GM18861 (cell line): ENCODE results near the gene PPP3CA.
A peak's percentile ranks its signal among the peaks of the same experiment; 100 is the strongest.
"Not testable (repeated sequence)": the region's sequence is repeated elsewhere in the genome, so short reads cannot be mapped to it uniquely, and the experiment has no call there.

Experiments
- ATAC-seq: cut with Tn5 transposase; IDR thresholded peaks from one replicate; pipeline ENCODE4 v1.9.1; 2021; ENCODE audit not compliant: unreplicated experiment

PPP3CA gene

GRCh38 chr4:101020956-101021355 is 326.4 kb downstream of the PPP3CA start:
- peak; percentile 60 for ATAC-seq

GRCh38 chr4:101019941-101020401 is 327.4 kb downstream of the PPP3CA start:
- ATAC-seq, result peak; percentile 66

DNA sequence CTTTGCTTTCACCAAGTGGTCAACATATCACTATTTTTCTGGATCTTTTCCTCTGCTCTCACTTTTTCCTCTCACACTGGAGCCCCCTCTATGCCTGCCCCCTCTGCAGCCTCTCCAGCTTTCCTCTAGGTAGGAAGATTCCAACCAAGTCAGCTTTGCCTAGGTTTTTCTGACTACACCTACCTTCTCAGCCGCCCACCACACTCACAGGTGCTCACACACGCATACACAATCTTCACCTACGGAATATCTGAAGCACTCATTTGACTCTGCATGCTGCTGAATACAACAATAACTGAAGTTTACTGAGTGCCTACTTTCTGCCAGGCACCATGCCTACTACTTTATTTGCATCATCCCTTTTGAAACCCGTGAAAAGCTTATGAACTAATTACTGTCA is 328.0 kb downstream of the PPP3CA start:
- no peak for ATAC-seq

GRCh38 chr4:101018836-101019235 is 328.5 kb downstream of the PPP3CA start:
- peak; percentile 43 for ATAC-seq

DNA sequence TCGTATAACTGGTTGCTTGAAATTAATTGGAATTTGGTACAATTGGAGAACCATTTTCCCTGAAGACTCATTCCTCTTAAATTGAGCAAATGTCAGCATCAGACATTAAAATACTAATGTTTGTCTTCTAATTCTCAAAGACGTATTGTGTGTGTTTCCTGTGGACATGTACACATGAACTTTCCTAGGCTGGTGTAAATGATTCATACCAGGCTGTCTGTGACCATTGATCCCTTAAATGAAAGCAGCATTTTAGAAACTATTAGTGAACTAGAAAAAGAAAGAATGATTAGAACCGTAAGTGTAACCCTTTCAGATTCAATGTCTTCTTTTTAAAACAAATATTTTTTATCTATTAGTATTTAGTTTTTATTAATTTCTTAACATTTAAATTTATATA is 332.9 kb downstream of the PPP3CA start:
- peak; percentile 44 for ATAC-seq

DNA sequence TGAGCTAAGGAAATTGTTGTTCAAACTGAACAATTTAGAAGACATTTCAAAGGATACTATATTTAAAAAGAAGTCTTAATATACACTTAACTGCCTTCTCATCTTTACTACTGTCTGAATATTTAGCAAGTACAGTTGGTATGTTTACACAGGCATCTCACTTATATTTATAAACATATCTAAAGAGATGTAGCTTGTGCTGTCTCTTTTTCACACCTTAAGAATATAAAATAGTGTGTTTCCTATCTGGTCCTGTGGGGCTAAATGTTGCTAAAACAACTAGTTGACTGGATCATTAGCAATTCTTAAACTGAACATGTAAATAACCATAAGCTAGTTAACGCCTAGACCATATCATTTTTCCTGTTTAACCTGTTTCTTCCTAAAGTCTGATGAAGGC is 336.3 kb downstream of the PPP3CA start:
- ATAC-seq, result no peak

DNA sequence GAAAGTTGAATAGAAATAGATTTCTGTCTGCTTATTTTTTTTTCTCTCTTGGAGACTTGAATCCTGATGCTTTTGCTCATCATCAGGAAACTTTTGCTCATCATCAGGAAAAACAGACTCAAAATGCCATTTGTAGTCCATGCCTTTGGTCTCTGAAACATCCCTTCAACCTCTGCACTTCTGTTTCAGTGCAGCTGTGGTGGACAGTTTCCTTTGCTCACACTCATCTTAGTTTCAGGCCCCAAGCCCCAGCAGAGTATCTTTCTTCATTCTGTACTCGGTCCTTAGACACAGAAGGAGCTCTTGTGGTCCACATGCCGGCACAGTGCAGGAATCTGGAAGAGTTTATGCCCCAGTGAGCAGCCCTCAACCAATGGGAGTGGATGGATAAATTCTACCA is 337.9 kb downstream of the PPP3CA start:
- ATAC-seq, result peak; percentile 41

DNA sequence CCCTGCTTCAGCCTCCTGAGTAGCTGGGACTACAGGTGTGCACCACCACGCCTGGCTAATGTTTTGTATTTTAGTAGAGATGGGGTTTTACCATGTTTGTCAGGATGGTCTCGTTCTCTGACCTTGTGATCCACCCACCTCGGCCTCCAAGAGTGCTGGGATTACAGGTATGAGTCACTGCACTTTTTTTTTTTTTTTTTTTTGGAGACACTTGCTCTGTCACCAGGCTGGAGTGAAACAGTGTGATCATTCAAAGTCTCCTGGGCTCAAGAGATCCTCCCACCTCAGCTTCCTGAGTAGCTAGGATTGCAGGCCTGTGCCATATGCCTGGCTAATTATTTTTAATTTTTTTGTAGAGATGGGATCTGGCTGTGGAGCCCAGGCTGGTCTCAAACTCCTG is 338.8 kb downstream of the PPP3CA start:
- ATAC-seq, result no peak

DNA sequence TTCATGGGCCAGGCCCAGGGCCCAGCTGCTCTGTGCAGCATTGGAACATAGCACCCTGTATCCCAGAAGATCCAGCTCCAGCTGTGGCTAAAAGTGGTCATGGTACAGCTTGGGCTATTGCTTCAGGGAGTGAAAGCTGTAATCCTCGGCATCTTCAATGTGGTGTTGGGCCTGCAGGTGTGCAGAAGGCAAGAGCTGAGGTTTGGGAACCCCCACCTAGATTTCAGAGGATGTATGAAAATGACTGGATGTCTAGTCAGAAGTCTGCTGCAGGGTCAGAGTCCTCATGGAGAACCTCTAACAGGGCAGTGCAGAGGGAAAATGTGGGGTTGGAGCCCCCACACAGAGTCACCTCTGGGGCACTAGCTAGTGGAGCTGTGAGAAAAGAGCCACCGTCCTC is 341.7 kb downstream of the PPP3CA start:
- no peak for ATAC-seq

- no peak for ATAC-seq
Measured at GRCh38 chr4:101000496-101000895, 346.8 kb downstream of the PPP3CA start.

DNA sequence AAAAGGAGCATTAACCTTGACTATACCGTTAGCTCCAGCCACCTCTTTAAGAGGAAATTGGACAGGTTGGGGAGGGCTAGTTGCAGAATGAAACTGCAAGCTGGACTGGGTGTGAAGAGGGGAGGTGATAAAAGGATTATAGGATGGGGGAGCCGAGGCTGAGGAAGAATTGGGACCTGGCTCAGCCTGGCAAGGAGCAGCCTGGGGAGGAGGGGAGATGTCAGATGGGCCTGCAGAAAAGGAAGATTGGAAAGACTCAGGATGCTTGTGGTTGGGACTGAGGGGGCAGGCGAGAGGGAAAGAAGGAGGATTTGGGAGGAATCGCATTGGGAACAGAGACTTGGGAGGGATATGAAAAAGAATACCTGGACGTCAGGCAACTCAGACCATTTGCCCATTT is 351.7 kb downstream of the PPP3CA start:
- no peak for ATAC-seq

DNA sequence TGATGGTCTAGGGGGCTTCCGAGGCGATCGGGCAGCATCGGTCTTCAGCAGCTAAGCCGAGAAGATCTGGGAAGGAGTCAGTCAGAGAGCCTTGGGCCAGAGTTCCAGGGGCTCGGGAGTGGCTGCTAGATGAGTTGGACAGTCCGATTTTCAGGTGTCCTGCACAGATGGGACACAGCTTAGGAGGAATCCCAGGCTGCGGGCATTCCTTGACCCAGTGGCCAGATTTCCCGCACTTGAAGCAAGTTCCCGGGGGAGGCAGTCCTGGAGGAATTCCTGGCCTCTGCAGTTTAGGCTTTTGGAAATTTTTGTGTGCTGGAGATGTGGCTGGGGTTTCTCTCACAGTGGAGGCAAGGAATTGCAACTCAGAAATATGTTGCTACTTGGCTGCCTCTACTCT is 352.3 kb downstream of the PPP3CA start:
- ATAC-seq, result not testable (repeated sequence)

- ATAC-seq, result not testable (repeated sequence)
Measured at GRCh38 chr4:100991332-100992069, 355.8 kb downstream of the PPP3CA start.

GRCh38 chr4:100989401-100989800 is 357.9 kb downstream of the PPP3CA start:
- no peak for ATAC-seq

- ATAC-seq, result no peak
Measured at GRCh38 chr4:100988876-100989275, 358.4 kb downstream of the PPP3CA start.

GRCh38 chr4:100986360-100986868 is 360.9 kb downstream of the PPP3CA start:
- ATAC-seq, result no peak

GRCh38 chr4:100985576-100985975 is 361.8 kb downstream of the PPP3CA start:
- no peak for ATAC-seq

DNA sequence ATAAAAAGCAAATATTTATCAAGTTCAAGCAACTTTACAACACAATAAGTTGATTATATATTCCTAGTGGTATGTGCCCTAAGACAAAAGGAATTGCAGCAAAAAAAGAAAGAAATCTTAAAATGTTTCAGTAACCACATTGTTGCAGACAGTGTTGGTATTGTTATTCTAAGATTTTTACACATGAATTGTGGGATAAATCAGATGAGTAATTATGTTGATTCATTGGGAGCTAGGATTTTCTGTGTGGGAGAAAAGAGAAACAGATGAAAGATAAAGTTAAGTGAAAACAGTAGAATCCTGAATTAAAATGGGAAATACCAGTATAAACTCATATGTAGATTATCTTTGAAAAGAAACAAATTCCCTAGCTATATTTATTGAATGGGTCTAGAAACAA is 362.4 kb downstream of the PPP3CA start:
- ATAC-seq, result no peak

DNA sequence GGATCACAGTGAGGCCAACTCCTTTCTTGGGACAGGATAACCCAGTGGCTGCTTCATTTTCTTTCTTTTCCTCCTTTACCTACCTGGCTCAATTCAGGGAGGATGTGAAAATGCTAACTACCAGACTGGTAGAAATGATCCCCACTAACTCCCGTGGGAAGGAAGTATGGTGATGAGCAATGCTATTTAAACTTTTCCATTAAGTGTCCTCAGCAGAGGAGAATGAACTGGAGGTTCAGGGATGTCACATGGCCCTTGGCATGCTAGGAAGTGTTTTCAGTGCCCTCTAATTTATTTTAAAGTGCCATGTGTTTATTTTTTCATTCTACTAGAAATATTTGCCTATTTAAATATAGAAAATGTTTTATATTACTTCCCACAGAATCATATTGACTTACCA is 363.9 kb downstream of the PPP3CA start:
- ATAC-seq, result no peak

DNA sequence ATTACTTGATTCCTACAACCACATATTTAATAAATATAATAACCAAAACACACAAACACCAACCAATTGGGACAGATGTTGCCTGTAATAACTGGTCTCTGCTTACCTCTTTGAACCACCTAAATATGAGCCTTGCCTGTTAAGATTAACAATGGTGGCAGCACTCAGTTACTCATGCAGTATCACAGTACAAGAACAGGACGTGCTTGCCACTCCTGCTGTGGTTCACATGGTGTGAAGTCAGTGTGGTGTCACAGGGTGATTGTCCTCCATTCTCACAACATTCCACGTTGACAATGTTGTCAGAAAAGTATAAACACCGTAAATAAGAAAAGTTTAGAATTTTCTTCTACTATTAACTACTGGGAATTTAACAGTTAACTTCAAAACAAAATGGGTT is 365.0 kb downstream of the PPP3CA start:
- ATAC-seq, result no peak

- no peak for ATAC-seq
Measured at GRCh38 chr4:100981447-100982204, 365.7 kb downstream of the PPP3CA start.

GRCh38 chr4:100979736-100980135 is 367.6 kb downstream of the PPP3CA start:
- no peak for ATAC-seq
